Activated T-cell treated with anti-CD3 and anti-CD28 coated beads for 24 hours (primary cell): Measurements from ENCODE around the gene TTBK1.

ENCODE experiments used
- DNase-seq: peaks from one replicate; pipeline ENCODE4 v3.0.0-alpha.2; 2020; ENCODE audit warnings: low read depth

TTBK1 gene

GRCh38 chr6:43255408-43256054 is 12.2 kb downstream of the TTBK1 start:
- no peak for DNase-seq

- no peak for DNase-seq
Observed at GRCh38 chr6:43256670-43257366, 13.5 kb downstream of the TTBK1 start.

- DNase-seq = no peak
Observed at GRCh38 chr6:43257367-43258145, 14.3 kb downstream of the TTBK1 start.

GRCh38 chr6:43258180-43258579 is 14.9 kb downstream of the TTBK1 start:
- DNase-seq = no peak

- no peak for DNase-seq
Observed at GRCh38 chr6:43258807-43259686, 15.8 kb downstream of the TTBK1 start.

GRCh38 chr6:43260791-43261190 is 17.5 kb downstream of the TTBK1 start:
- DNase-seq = no peak

- no peak for DNase-seq
Observed at GRCh38 chr6:43261198-43261597, 17.9 kb downstream of the TTBK1 start.

- DNase-seq = no peak
Observed at GRCh38 chr6:43262000-43262779, 18.9 kb downstream of the TTBK1 start.

- DNase-seq = no peak
Observed at GRCh38 chr6:43262780-43263313, 19.6 kb downstream of the TTBK1 start.

GRCh38 chr6:43263314-43264178 is 20.3 kb downstream of the TTBK1 start:
- DNase-seq = peak; percentile 64

GRCh38 chr6:43264599-43265145 is 21.4 kb downstream of the TTBK1 start:
- DNase-seq = no peak

GRCh38 chr6:43265564-43265963 is 22.3 kb downstream of the TTBK1 start:
- DNase-seq = no peak

GRCh38 chr6:43267619-43268354 is 24.5 kb downstream of the TTBK1 start:
- DNase-seq = no peak

- no peak for DNase-seq
Observed at GRCh38 chr6:43268355-43268700, 25.0 kb downstream of the TTBK1 start.

GRCh38 chr6:43268782-43269272 is 25.5 kb downstream of the TTBK1 start:
- DNase-seq = no peak

- DNase-seq = peak; percentile 30
Observed at GRCh38 chr6:43269273-43270007, 26.2 kb downstream of the TTBK1 start.

GRCh38 chr6:43271103-43271815 is 28.0 kb downstream of the TTBK1 start:
- DNase-seq = no peak

- no peak for DNase-seq
Observed at GRCh38 chr6:43271944-43272343, 28.7 kb downstream of the TTBK1 start.
